Central memory CD4-positive, alpha-beta T cell (primary cell): ENCODE results near the gene GAL.
"Not testable (repeated sequence)": the region's sequence is repeated elsewhere in the genome, so short reads cannot be mapped to it uniquely, and the experiment has no call there.

ENCODE experiments used
- DNase-seq: peaks from one replicate; pipeline ENCODE4 v3.0.0; 2022
- total RNA-seq, 3 experiments: gene quantifications; one replicate each; lab custom pipeline; 2026; lab: John Stamatoyannopoulos, UW

GAL gene, protein sequence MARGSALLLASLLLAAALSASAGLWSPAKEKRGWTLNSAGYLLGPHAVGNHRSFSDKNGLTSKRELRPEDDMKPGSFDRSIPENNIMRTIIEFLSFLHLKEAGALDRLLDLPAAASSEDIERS
- total RNA-seq, result 0 to 1.3 (median 0.05) reads per million in 3 experiments

- DNase-seq, result no peak
These were observed at the start of gene GAL for GRCh38 chr11:68684385-68685356. Gene GAL (plus strand): TSS chr11:68684544. CDS start chr11:68684924, 380 bp downstream.

GRCh38 chr11:68634606-68635005 lies 49.7 kb upstream of the GAL start:
- not testable (repeated sequence) for DNase-seq

- DNase-seq, result not testable (repeated sequence)
These were observed 49.2 kb upstream of the GAL start for GRCh38 chr11:68635172-68635571.

GRCh38 chr11:68635883-68636282 lies 48.5 kb upstream of the GAL start:
- not testable (repeated sequence) for DNase-seq

GRCh38 chr11:68639322-68639721 lies 45.0 kb upstream of the GAL start:
- not testable (repeated sequence) for DNase-seq

GRCh38 chr11:68641880-68642279 lies 42.5 kb upstream of the GAL start:
- no peak for DNase-seq

DNA sequence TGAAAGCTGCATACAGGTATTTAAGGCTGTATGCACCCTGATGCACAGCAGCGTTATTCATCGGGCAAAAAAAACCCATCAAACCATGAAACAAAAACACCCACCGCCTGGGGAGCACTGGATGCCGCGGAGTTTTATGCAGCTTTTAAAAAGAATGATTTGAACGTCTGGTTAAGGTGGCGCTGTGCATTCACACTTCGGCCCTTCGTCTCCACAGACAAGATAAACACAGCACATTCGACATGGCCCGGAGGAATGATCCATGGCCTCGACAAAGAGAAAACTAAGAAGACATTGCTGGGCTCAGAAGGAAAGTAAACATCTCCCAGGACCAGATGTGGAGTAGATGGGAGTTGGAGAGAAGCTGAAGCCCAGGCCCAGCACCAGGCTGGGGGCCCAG lies 40.8 kb upstream of the GAL start:
- DNase-seq, result no peak

DNA sequence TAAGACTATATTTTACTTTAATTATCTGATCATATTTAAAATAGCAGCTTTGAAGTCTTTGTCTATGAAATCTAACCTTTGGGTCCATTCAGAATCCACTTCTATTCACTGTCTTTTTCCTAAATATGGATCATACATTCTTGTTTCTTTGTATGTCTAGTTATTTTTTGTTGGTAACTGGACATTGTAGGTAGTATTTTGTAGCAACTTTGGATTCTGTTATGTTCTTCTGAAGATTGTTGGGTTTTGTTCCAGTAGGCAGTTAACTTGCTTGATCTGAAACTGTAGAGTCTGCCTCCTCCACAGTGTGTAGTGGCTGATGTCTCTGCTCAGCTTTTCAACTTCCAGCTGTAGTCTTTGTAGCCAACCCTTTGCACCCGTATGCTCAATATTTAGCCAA lies 37.5 kb upstream of the GAL start:
- DNase-seq, result no peak

DNA sequence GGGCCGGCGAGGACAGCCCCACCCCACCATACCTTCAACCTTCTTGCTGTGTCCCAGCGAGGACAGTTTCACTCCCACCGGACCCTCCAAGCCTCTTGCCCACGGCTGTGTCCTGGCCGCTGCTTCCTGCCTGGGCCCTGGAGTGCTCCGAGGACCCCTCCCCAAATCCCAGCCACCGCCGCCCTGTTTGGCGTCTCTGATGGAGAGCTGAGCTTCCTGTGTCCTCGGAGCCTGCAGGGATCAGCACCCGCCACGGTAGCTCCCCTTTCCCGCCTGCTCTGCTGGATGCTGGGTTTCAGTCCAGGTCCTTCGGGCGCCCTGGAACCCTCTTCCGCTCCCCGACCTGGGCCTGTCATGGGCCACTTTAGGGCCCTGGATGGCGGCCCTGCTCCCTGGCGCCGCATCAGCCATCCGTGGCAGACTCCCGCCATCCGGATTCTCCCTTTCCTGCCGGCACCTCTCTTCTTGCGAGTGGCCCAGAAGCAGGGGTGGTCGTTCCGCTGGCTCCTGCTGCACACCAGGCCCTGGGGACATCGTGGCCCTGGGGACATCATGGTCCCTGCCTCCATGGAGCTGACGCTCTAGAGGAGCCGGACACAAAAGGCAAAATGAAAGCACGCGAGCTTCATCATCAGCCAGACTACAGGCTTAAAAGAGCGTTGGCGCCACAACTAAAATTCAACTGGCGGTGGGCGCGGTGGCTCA lies 34.3 kb upstream of the GAL start:
- no peak for DNase-seq

GRCh38 chr11:68650801-68651200 lies 33.5 kb upstream of the GAL start:
- no peak for DNase-seq

- DNase-seq, result no peak
These were observed 32.9 kb upstream of the GAL start for GRCh38 chr11:68651208-68651984.

- no peak for DNase-seq
These were observed 32.2 kb upstream of the GAL start for GRCh38 chr11:68651985-68652682.

- no peak for DNase-seq
These were observed 31.6 kb upstream of the GAL start for GRCh38 chr11:68652683-68653156.

DNA sequence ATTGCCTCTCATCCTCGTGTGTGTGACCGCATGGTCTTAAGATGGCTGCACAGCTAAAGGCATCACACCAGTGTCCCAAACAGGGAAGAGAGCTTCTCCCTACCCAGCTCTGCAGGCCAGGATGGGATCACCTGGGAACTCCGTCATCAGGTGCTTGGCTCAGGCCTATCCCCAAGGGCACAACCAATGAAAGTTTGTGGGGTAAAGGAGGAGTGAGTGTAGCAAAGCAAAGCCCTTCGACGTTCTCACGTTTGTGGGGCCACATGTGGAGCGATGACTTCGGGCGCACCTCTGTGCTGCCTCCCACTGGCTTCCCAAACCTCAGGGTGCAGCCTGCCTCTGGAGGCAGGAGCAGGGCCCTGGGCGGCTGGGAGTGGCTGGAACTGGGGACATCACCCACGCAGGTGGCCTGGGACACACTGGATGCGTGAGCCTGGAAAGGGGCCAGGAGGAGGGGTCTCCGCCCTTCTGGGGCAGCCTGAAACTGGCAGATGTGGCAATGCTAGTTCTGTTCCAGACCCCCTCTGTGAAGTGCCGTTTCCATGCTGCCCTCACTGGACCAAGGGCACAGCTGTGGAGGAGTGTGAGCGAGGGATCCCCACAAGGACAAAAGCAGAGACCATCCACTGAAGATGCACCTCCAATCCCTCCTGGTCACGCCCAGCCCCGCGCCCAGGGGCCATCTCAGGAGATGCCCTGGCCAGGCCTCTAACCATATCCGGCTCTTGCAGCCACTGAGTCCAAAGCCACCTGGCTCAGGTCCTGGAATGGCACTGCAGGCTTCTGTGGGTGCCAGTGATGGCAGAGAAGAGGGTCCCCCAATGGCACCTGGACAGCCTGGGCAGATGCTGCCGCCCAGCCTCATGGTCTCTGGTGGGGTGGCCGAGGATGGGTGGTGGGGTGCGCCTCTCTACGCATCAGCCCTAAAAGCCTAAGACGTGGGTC lies 30.6 kb upstream of the GAL start:
- no peak for DNase-seq

GRCh38 chr11:68654978-68655377 lies 29.4 kb upstream of the GAL start:
- no peak for DNase-seq

GRCh38 chr11:68655406-68655805 lies 28.9 kb upstream of the GAL start:
- DNase-seq, result no peak

DNA sequence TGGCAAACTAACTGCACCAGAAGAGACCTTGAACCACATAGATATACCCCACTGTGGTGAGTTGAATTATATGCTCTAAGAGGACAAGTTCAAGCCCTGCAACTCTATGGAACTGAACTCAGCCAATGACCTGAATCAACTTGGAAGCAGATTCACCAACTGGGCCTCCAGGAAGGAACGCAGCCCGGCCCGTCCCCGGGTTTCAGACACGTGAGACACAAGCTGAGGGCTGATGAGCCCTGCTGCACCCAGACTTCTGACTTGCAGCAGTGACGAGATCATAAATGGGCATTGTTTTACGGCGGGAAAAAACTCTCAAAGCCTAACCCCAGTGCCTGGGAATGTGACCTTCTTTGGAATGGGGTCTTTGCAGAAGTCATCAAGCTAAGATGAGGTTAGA lies 28.5 kb upstream of the GAL start:
- no peak for DNase-seq

DNA sequence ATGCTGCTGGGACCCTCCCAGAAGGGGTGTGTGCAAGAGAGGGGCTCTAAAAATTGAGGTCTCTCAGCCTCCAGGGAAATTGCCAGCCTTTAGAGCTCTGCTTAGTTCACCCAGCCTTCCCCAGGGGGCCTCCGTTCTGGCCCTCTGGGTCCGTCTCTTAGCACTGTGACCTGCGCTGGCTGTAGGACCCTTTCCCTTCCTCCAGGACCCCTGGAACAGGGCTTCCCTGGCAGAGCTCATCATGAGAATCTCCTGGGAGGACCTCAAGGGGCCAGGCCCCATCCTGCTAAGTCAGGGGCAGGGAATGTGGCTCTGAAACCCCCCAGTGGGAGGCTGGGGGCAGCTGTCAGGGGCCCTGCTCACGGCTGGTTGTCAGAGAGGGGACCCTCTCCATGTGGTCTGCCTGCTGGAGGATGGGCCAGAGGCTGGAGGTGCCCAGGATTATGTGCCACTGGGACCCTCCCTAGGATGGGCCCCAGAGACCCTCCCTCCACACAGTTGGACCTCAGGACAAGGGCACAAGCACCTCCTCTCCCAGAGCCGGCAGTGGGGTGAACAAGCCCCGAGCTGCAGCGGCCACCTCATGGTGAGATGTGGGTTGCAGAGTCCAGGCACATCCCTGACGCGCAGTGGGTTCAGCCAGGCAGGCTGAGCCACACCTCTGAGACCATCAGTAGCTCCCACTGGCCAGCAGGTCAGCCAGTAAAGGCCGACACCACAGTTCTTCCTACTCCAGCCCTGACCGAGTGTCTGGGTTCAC lies 27.1 kb upstream of the GAL start:
- DNase-seq, result no peak

DNA sequence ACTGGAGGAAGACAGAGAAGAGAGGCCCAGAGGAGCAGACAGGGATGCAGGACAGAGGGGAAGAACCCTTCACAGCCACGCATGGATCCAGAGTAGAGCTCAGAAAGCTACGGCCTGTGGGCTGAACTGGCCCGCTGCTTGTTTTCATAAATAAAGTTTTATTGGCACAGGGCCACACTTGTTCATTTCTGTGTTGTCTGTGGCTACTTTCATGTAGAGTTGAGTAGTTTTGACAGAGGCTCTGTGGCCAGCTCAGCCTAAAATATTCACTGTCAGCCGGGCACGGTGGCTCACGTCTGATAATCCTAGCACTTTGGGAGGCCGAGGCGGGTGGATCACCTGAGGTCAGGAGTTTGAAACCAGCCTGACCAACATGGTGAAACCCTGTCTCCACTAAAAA lies 26.2 kb upstream of the GAL start:
- no peak for DNase-seq

GRCh38 chr11:68658661-68659060 lies 25.7 kb upstream of the GAL start:
- DNase-seq, result no peak
